ENCODE measurements around the gene BFSP2. TPM values are rescaled to one million over a fixed set of nuclear protein-coding genes. Genes with fewer than 3 reads are reported as not detected.

The BFSP2 gene
- total RNA-seq, 4 donors from 2014 or later = not detected

GRCh38 chr3:133368371-133369067, 31.3 kb upstream of the BFSP2 start:
- intact Hi-C loops (cut with DNase I) = no loop called here

GRCh38 chr3:133369068-133369440, 30.8 kb upstream of the BFSP2 start:
- 84 to 87% methylated on average over 9 of the region's 9 CpGs for WGBS, 2 donors
- TF ChIP-seq POLR2A (IDR thresholded peaks at IDR 0.05) (no peak), CTCF (IDR thresholded peaks at IDR 0.05) (no peak)
- intact Hi-C loops (cut with DNase I) = no loop called here
- Histone ChIP-seq H3K27ac (no peak overlapping the region), H3K27me3 (no peaks in the 10 kb centered on the region), H3K4me3 (replicated peaks in 1 of 3) (no peak overlapping the region), H3K4me1 (no peaks in the 10 kb centered on the region), H3K36me3 (no peaks in the 10 kb centered on the region), H3K9me3 (no peaks in the 10 kb centered on the region)
- DNase-seq = no peak

More at GRCh38 chr3:133368371-133369067, 31.3 kb upstream of the BFSP2 start:
- no peak for DNase-seq
- H3K9me3 ChIP-seq = no peaks in the 10 kb centered on the region
- TF ChIP-seq POLR2A (IDR thresholded peaks at IDR 0.05) (no peak), CTCF (IDR thresholded peaks at IDR 0.05) (no peak)
- H3K27me3 ChIP-seq = no peaks in the 10 kb centered on the region
- no peak overlapping the region for H3K4me3 ChIP-seq (replicated peaks in 1 of 3)
- H3K27ac ChIP-seq = no peak overlapping the region
- 63 to 89% methylated on average over 4 of the region's 4 CpGs for WGBS, 2 donors
- H3K36me3 ChIP-seq = no peaks in the 10 kb centered on the region
- no peaks in the 10 kb centered on the region for H3K4me1 ChIP-seq

GRCh38 chr3:133371181-133371580, 28.7 kb upstream of the BFSP2 start:
- TF ChIP-seq POLR2A (IDR thresholded peaks at IDR 0.05) = no peak
- no peak for TF ChIP-seq CTCF (IDR thresholded peaks at IDR 0.05)
- Histone ChIP-seq H3K36me3 (no peaks in the 10 kb centered on the region), H3K4me3 (replicated peaks in 1 of 3) (no peak overlapping the region), H3K27me3 (no peaks in the 10 kb centered on the region), H3K27ac (no peak overlapping the region), H3K9me3 (no peaks in the 10 kb centered on the region), H3K4me1 (no peaks in the 10 kb centered on the region)
- intact Hi-C loops (cut with DNase I) = no loop called here
- DNase-seq = no peak
- WGBS, 2 donors = 100% methylated on average over 2 of the region's 2 CpGs

- Histone ChIP-seq H3K36me3 (no peaks in the 10 kb centered on the region), H3K4me1 (no peaks in the 10 kb centered on the region), H3K9me3 (no peaks in the 10 kb centered on the region), H3K4me3 (replicated peaks in 1 of 3) (no peak overlapping the region), H3K27me3 (no peaks in the 10 kb centered on the region), H3K27ac (no peak overlapping the region)
- DNase-seq = no peak
- 88 to 96% methylated on average over 1 of the region's 1 CpG for WGBS, 2 donors
- intact Hi-C loops (cut with DNase I) = no loop called here
- no peak for TF ChIP-seq CTCF (IDR thresholded peaks at IDR 0.05)
These were observed 28.2 kb upstream of the BFSP2 start for GRCh38 chr3:133371676-133372075.

GRCh38 chr3:133374708-133375402, 25.0 kb upstream of the BFSP2 start:
- H3K27me3 ChIP-seq = no peaks in the 10 kb centered on the region
- no peak for TF ChIP-seq POLR2A (IDR thresholded peaks at IDR 0.05)
- no peak for TF ChIP-seq CTCF (IDR thresholded peaks at IDR 0.05)
- no peak overlapping the region for H3K27ac ChIP-seq
- no peak for DNase-seq
- WGBS, 2 donors = 80 to 88% methylated on average over 4 of the region's 4 CpGs
- intact Hi-C loops (cut with DNase I) = no loop called here
- H3K4me3 ChIP-seq (replicated peaks in 1 of 3) = no peak overlapping the region
- H3K4me1 ChIP-seq = no peaks in the 10 kb centered on the region
- H3K36me3 ChIP-seq = no peaks in the 10 kb centered on the region
- no peaks in the 10 kb centered on the region for H3K9me3 ChIP-seq
